GF-D8 (cell line): ENCODE data around the gene DPP8.
A peak's percentile ranks its signal among the peaks of the same experiment; 100 is the strongest.
"Not testable (repeated sequence)": the region's sequence is repeated elsewhere in the genome, so short reads cannot be mapped to it uniquely, and the experiment has no call there.

ENCODE experiments used
- DNase-seq: peaks from one replicate; lab custom pipeline; 2025; lab: John Stamatoyannopoulos, UW

Gene DPP8

GRCh38 chr15:65524226-65524625 is 6.7 kb upstream of the DPP8 start:
- no peak for DNase-seq

GRCh38 chr15:65521350-65521749 is 3.9 kb upstream of the DPP8 start:
- DNase-seq, result no peak

DNA sequence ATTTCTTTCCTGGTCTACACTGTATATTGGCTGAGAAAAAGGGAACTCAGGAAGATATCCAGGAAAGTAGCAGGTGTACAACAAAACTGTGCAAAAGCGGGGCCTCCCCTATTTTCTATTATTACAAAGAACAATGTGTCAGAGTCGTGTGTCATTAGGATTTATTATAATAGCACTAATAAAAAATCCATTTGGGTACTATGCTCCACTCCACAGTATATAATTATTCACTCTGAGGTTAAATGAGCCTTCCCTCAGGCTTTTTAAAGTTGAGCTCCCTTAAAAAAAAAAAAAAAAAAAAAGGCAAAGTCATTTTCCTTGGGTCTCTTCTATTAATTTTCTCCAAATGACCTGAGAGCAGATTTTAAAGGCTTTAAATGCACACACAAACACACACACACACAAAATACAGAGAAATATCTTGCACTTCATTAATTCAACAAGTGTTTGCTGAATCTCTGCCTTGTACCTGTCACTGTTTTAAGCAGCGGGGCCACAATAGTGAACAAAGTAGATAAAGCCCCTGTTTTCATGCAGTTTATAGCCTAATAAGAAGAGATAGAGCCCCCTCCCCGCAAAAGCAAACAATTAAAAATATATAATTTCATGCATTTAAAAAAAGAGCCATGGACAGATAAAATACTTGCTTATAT is 1.3 kb upstream of the DPP8 start:
- no peak for DNase-seq

DNA sequence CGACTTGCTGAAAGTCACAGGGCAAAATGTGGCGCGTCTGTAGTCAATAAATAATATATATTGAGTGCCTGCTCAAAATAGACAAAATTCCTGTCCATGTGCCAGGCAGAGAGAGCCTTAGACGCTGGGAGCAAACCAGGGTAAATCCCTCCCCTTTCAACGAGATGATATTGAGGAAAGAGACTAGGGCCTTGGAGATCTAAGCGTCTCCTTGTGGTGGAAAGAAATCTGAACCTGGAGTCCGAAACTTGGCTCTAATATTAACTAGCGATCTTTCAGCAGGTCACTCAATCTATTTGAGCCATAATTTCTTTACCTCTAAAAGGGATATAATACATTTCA is 348 bp upstream of the DPP8 start:
- no peak for DNase-seq

- no peak for DNase-seq
Observed at GRCh38 chr15:65512807-65513416, 4.6 kb downstream of the DPP8 start.

DNA sequence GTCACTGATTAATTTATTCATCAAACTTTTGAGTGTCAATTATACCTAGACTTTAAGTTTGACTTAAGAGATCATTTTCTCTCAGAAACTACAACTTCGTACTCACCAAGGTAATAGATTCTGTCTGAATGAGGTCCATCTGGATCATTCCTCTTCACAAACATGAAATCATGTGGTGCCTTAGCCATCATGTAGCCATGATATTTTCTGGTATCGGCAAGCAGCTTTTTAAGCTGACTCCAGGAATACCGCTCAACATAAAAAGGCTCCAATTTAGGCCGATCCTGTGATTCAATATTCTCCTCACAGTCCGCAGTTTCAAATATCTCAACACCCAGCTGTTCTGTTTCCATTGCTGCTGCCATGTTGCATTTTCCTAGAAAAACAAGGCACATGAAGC is 5.3 kb downstream of the DPP8 start:
- DNase-seq, result no peak

- no peak for DNase-seq
Observed at GRCh38 chr15:65509321-65509720, 8.2 kb downstream of the DPP8 start.

DNA sequence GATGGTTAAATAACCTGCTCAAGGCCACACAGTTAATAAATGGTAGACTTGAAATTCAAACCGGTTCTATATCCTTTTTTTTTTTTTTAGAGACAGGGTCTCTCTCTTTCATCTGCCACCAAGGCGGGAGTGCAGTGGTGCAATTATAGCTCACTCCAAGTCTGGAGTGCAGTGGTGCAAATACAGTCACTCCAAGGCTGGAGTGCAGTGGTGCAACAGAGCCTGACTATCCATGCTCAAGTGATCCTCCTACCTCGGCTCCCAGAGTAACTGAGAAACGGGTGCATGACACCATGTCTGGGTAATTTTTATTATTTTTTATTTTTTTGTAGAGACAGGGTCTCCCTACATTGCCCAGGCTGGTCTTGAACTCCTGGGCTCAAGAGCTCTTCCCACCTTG is 23.4 kb downstream of the DPP8 start:
- no peak for DNase-seq

GRCh38 chr15:65484876-65485275 is 32.6 kb downstream of the DPP8 start:
- no peak for DNase-seq

- DNase-seq, result no peak
Observed at GRCh38 chr15:65476903-65477302, 40.6 kb downstream of the DPP8 start.

- DNase-seq, result no peak
Observed at GRCh38 chr15:65470866-65471265, 46.6 kb downstream of the DPP8 start.

- DNase-seq, result no peak
Observed at GRCh38 chr15:65468229-65468909, 49.1 kb downstream of the DPP8 start.

DNA sequence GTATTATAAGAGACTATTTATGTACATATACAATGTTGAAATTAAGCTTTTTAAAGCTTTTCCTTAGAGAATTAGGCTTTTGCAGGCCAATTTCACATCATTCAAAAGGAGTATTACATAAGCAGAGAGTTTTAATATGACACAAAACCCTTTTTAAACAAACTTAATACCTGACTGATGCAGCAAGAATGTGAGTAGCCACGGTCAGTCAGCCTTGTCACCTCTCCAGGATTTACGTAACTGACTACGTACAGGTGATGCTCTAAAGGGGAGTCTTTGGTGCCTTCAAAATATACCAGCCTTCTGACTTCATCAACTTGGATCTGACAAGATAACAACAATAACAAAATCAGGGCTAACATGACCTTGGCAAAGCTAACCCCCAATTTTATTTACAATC is 50.6 kb downstream of the DPP8 start:
- DNase-seq, result no peak

GRCh38 chr15:65463096-65463495 is 54.4 kb downstream of the DPP8 start:
- DNase-seq, result not testable (repeated sequence)

- DNase-seq, result no peak
Observed at GRCh38 chr15:65460741-65461347, 56.6 kb downstream of the DPP8 start.

GRCh38 chr15:65455256-65455655 is 62.2 kb downstream of the DPP8 start:
- DNase-seq, result peak; percentile 36

GRCh38 chr15:65451989-65452388 is 65.5 kb downstream of the DPP8 start:
- DNase-seq, result no peak

- DNase-seq, result no peak
Observed at GRCh38 chr15:65450556-65450955, 66.9 kb downstream of the DPP8 start.

DNA sequence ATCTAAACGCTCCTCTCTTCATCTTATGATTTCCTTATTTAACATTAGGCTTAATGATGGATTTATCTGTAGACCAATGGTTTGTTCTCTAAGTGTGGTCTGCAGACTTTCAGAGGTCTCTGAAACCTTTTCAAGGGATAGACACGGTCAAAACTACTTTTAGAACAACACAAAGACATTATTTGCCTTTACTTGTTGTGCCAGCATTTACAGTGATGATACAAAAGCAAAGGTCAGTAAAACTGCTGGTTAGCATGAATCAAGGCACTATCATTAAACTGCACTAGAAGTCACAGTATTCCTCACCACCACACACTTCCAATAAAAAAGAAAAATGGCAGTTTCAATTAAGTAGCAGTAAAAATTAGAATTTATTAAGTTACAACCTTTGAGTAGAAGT is 70.3 kb downstream of the DPP8 start:
- DNase-seq, result no peak

- no peak for DNase-seq
Observed at GRCh38 chr15:65434201-65434600, 83.3 kb downstream of the DPP8 start.

DNA sequence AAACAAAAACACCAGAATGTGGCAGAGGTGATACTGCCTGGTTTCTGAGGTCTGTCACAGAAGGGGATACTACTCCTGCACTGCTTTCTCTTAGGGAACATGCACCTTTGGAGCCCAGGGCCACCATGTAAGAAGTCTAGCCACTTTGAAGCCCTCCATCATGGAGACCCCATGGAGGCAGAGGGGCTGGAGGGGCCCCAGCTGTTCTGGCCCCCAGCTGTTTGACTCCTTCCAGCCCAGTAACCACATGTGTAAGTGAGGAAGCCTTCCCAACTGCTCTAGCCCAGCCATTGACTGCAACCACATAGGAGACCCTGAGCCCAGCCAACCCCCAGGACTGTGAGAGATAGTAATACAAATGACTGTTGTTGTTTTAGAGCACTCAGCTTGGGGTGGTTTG is 85.8 kb downstream of the DPP8 start:
- DNase-seq, result no peak

DNA sequence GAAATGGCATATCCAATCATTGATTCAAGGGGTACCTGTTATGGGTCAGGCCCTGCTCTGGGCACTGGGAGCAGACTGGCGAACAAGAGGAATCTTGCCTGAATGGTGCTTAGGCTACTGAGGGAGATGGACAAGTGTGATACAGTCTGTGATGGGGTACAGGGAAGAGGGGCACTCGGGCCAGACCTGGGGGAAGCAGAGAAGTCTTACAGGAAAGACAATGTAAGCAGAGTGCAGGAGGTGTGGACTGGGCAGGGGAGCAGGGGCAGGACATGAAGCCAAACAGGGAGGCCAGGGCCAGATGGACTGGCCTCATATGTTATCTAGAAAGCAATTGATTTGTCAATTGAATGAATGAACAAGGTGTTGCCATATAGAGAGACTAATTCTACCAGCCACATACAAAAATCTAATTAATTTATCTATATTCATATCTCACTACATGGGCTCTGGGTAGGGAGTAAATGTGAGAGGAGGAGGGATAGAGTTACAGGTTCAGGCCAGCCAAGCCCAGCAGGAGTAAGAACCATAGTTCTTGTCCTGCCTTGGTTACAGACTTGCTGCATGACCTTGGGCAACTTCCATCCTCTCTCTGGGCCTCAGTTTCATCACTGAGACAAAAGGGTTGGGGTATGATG is 91.2 kb downstream of the DPP8 start:
- no peak for DNase-seq

DNA sequence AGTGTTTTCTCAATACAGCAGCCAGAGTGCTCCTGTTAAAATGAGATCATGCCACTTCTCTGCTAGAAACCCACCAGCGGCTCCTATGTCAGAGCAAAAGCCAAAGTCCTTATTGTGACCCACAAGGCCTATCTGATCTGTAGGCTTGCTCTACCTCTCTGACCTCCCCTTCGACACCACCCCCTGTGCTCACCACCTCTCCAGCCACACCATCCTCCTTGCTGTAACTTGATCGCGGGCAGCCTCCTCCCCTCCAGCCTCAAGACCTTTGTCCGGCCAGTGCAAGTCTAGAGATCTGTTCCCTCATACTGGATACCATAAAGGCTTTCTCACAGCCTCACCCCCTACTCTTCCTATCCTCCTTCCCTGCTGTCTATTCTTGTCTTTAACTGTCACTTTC is 92.8 kb downstream of the DPP8 start:
- no peak for DNase-seq
